ENCODE measurements around the gene ATP6V0E2.
A peak's percentile ranks its signal among the peaks of the same experiment; 100 is the strongest.

The ATP6V0E2 gene

DNA sequence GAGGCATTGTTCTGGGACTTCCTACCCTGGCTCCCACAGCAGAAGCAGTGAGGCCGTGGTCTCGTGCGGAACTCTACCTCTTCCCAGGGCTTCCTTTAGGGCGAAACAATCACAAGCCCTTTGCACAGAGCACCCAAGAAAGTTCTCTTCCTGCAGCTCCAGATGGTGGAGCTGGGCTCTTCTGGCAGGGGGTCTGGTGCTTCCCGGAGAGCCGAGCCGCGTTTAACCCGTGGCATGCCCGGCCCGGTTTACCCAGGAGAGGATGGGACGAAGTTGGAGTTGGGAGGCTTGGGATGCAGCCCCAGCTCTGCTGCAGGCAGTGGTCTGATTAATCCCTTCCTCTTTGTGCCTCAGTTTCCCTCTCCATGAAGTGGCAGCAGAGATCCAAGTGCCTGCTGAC is 9.0 kb upstream of the ATP6V0E2 start:
- DNase-seq: no peak

DNA sequence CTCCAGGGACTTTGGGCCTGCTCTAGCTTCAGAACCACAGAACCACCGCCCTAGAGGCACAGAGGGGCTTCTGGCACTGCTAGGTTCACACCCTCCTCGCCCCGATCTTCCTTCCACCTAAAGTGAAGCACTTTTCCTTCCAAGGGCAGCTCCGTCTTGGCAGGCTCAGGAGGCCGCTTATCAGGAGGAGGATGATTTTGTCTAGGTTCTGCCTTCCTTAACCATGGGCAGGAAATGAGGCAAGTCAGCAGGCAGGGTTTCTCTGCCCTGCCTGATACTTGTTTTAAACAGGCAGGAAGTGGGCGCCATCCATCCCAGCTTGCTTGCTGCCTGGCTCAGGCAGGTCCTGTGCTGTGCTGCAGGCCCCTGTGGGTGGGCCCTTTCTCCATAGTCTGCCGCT is 8.3 kb upstream of the ATP6V0E2 start:
- no peak for DNase-seq

DNA sequence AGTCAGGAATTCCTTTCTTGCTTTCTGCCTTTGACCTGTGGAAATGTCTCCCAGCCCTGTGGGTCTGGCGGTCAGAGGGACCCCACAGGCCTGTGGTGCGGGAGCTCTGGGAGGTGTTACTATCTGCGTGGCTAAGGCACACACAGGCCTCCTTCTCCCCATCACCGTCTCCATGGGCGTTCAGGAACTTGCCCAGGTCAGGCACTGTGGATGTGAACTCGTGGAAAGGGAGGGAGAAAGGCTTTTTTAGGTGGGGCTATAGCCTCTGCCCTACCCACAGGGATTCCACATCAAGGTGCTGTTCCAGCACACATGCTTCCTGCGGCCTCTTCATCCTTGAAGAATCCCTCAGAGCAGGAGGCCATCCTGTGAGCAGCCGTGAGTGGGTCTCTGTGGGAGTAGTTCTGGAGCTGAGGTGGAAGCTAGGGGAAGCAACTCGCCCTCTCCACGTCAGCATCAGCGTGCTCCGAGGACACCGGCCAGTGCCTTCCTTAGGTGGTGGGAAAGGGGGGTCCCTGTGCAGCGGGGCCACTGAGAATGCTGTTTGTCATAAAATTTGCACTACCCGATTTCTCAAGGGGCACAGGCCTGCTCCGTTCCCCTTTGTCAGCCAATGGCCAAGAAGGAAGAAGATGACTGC is 7.5 kb upstream of the ATP6V0E2 start:
- DNase-seq: no peak

DNA sequence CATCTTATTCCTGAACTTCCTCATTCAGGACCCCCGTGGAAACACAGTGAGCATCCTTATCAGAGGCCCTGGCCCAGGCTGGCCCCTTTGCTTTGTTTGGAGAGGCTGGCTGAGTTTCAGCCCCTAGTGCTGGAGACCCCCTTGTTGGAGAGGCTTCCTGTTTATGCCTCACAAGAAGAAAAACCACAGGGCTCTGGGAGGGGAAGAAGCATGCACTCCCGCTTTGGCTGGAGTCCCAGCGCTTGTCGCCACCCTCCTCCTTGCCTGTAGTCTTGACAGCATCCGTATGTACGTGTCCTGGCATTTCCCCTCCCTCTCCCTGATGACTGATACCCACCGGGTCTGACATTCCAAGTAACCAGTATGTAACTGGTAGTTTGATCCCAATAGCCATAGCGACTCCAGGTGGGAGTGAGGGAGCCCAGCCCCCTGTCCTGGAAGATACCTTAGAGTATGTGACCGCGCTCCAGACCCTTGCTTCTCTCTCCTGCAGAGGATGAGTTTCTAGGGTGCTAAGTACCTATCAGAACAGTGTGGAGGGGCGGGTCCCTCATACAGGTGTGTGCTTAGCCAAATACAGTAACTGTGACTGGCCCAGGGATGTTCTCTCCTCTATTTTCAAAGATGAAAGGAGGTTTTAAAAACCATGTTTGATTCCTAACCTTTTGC is 6.9 kb upstream of the ATP6V0E2 start:
- no peak for DNase-seq

DNA sequence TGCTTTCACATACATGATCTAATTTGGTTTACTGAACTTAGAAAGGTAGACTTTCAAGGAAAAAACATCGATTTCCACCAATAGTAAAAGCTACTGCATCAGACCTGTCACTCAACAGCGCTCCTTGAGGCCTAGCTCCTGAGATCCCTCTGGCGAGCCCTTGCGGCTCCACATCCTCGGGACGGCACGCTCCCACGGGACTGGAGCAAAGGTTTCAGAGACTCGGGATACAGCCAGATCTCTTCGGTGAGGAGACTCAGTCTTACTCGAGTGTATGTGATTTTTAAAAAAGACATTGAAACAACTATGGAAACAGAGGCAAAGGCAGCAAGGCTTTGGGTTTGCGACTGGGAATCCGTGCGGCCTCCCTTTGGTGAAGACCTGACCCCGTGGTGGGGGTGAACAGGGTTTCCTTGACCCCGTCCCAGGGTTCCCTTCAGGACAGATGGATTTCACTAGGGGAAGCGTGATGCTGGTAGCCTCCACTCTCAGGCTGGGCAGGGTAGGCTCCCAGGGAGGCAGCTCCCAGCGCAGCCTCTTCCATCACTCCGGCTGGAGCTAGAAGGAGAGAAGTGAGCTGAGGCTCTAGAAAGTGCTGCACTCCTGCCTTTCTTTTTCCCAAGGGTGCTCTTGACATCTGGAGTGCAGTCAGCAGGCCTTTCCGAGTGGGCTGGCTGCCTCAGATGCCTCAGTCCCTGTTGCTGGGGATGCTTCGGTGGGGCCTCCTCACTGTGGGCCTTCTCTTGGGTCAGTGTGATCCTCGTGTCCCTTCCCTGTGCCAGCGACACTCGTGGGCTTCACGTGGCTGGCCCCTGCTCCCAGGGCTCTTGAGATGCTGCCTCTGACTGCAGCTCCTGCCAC is 5.8 kb upstream of the ATP6V0E2 start:
- DNase-seq: no peak

DNA sequence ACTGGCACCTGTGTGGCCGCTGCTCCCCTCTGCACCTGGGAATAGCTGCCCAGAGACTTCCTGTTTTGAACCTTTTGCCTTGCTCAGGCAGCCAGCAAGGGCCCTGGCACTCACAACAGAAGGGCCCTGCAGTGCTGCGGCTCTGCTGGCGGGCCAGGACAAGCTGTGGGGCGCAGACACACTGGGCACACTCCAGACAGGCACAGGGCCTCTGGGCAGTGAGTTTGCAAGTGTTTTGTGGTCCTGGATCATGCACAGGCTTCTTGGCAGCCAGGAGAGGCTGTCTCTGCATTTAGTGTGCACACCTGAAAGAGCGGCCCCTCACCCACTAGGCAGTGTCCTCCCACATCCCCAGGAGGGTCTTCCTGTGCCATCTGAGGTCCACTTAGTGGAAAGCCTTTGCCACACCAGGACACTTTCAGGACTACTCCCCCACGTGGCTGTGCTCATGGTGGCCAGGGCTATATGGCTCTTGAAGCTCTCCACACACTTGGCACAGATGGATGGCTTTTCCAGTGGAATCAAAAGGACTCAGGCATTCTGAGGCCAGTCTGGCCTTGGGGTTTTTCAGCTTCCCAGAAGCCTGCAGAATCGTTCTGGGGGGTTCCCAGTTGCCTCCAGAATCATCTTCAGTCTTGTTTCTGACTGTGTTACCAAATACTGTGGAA is 5.0 kb upstream of the ATP6V0E2 start:
- DNase-seq: no peak

DNA sequence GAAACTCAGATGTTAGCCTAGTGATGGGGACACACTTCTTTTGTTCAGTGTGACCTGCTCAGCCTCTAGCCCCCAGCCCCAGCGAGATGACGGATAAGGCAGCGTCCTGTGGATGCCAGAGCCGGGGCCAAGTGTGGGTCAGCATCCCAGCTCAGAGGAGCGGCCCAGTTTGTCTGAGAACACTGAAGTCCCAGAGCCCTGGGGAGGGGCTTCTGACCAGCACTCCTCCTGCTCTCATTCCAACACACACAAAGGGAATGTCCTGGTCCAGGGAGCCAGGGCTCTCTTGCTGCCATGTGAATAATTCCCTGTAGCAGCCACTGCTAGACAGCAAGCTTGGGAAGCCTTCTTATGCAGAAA is 4.5 kb upstream of the ATP6V0E2 start:
- DNase-seq: no peak

DNA sequence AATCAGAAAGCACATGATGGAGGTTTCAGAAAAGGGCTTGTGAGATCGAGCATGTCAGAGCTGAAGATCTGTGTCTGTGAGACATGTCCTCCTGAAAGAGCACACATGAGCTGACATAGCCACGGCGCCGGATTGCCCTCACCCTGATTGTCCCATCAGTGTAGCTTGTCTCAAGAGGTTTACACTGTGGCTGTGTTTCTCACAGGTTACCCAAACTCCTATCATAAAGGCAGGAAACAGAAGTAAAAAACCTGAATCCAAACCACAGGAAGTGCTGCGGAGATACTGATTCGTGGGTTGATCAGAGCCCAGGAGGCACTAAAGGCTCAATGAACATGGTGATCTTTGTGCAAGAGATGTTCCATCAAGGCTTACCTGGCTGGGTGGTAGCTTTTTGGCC is 3.9 kb upstream of the ATP6V0E2 start:
- DNase-seq: no peak

DNA sequence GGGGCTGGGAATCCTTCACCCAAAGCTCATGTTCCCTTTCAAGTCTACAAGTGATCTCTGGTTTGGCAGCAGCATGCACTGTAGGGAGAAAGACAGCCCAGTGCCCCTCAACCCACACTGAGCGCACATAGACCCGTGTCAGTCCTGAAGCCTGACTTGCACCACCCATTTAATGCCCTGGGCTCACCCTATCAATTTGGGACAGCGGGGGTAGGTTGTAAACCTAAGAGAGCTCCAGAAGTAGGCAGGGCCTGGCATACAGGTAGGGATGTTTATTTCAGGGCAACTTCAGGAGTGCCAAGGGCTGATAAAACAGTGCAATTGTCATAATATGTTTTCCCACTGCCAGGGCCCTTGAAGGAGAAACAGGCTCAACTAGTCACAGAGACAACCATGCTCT is 3.5 kb upstream of the ATP6V0E2 start:
- DNase-seq: no peak

DNA sequence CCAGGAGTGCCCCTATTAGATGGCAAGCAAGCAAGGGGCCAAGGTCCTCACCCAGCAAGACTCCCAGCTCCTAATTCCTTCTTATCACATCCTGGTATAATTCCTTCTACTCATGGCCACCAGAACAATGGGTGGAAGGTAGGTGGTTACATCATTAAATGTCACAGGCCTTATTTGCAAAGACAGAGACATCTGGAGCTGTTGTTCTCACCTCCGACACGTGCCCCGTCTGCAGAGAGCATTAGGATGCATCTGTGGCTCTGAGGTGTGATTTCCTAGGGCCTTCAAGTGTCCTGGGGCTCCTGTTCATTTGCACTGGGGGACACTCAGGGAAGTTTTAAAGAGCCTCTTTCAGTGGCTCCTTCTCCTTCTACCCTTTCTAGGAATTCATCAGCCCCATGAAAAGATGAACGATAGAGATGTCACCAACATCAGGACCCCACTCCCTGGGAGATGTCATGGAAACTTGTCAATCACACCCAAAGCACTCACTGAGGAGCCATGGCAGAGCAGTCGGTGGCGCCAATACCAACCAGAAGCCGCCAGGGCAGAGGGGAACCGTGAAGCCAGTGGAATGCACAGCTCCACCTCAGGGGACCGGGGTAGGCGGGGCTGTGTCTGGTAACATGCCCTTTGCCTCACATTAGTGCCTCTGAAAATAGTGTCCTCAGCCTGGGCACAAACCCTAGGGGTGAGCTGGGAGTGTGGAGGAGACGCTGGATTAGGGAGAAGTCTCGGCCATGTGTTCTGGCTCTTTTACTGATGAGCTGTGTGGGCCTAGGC is 2.9 kb upstream of the ATP6V0E2 start:
- no peak for DNase-seq

DNA sequence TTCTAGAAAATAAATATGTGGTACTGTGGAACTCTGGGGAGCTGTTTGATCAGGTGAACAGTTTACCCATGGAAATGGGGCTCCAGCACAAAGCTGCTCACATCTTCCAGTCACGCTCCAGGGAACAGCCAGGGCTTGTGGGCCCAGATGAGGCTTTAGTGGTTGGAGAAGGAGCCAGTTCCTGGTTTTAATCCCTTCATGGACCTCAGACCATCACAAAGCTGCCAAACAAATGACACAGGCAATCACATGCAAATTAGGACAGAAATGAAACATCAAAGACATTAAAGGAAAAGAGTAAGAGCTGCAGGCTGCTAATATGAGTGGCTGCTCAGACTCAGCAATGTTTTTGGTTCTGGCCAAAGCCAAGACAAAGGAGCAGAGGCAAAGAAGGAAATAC is 2.2 kb upstream of the ATP6V0E2 start:
- DNase-seq: no peak

DNA sequence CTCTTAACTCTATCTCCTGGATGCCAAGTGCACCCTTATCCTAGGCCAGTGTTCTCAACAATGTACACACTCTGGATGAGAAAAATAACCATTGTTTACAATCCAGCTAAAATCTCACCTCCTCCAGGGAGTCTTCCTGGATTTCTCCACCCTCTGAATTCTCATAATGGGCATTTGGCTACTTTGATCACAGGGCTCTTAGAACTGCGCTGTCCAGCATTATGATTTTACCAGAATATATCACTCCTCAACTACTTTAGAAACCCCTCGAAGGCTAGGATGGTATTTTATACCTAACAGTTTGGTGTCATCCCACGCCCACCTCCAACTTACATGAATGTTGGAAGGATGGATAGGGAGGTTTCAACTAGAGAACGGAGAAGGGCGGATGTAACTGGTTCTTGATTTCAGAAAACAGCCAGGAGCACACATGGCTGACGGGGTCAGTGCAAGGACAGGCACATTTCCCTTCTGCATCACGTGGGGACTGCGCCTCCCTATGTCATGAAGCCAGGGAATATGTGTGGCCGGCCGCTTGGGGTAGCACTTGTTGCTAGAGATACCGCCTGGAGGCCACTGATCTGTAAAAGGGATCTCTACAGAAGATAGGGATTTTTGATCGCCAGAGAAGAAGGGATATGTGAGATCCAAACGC is 1.2 kb upstream of the ATP6V0E2 start:
- DNase-seq: peak; percentile 84

DNA sequence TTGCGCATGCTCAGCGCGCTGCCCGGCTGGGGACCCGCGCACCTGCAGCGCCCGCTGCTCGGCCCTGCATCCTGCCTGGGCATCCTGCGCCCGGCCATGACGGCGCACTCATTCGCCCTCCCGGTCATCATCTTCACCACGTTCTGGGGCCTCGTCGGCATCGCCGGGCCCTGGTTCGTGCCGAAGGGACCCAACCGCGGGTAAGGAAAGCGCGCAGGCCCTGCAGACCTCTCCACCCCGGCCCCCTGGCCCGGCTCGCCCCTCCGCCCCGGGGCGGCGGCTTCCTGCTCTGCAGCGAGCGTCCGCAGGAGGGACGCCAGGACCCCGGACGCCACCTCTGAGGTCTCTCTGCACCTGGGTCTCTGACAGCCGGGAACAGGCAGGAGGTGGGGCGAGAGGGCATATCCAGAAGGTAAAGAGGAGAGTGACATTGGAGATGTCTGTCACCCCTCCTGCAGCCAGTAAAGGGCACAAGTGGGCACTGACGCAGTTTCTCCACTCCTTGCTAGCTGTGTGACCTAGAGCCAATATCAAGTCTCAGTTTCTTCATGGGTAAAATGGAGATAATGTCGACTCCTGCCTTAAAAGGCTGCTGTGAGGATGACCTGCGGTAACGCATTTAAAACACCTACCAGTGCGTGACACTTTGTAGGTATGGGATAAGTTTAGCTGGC is 338 bp downstream of the ATP6V0E2 start:
- no peak for DNase-seq

DNA sequence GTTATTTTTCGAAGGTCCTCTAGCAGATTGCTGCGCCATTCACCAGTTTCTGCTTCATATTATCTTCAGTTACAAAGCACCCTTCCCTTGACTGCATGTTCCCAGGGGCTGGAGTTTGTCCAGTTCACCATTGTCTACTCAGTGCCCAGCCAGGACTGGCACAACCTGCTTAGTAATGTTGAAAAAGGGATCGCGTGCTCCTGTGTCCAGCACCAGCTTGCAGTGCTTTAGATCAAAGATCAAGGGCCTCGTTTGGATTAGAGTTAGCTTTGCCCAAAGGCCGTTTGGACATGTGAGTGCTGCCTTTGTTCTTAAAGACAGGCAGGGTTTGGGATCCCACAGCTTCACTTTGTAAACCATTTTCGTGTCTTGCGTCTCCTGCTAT is 867 bp downstream of the ATP6V0E2 start:
- no peak for DNase-seq

DNA sequence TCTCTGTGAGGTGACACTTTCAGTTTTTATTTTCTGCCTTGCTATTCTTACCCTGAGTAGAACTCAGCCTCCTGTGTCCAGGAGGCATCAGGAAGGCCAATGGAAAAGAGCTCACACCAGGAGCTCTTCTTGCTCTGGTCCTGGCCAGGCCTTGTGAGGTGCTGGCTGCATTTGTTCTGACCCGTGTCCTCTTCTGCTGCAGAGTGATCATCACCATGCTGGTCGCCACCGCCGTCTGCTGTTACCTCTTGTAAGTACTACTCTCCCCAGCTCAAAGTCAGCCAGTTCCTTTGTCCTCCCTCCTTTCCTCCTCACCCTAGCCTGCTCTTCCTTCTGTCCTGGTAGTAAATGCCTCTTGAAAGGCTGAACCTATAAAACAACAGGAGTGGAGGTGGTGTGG is 1.6 kb downstream of the ATP6V0E2 start:
- no peak for DNase-seq

DNA sequence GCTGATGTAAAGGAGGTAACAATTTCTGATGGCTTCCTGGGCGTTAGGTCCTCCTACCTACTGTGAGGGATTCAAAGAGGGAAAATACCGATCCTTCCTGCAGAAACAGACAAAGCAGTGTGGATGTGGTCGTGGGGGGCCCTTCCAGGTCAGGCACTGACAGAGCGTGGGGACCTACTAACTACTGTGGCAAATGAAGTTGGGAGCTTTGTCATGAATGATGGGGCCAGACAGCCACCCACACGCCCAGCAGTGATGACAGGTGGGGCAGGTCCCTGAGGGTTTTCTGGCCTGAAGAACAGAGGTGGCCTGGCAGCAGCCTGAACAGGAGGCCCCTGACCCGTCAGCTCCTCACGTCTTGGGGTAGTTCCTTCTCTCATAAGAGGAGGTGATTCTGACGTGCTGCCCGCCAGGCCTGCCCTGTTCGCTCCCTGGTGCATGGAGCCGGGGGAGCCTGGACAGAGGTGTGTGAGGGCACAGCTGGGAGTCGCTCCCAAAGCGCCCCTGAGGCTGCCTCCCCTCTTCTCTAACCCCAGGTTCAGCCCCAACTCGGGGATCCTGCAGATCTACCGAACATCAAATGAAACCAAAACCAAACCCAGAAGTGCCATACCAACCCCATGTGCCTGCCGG is 4.2 kb downstream of the ATP6V0E2 start:
- DNase-seq: no peak

DNA sequence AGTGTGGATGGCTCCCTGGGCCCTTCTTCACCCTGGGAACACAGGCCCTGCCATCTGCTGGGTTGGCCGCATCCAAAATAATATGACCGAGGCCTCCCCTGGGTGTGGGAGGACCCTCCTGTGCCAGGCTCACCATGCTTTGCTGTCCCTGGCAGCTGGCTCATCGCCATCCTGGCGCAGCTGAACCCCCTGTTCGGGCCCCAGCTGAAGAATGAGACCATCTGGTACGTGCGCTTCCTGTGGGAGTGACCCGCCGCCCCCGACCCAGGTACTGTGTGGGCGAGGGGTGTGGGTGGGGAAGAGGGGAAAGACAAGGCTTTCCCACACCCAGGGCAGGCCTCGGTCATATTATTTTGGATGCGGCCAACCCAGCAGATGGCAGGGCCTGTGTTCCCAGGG is 4.8 kb downstream of the ATP6V0E2 start:
- DNase-seq: no peak

DNA sequence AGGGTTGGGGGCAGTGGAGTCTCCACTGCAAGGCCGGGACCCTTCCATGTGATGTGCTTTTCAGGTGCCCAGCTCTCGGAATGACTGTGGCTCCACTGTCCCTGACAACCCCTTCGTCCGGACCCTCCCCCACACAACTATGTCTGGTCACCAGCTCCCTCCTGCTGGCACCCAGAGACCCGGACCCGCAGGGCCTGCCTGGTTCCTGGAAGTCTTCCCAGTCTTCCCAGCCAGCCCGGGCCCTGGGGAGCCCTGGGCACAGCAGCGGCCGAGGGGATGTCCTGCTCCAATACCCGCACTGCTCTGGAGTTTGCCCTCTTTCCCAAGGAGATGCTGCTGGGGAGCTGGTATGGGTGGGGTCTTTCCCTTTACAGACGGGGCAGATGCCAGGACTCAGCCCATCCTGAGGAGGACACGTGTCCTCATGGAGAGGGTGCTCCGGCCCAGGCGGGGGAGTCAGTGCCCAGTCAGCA is 5.5 kb downstream of the ATP6V0E2 start:
- no peak for DNase-seq

DNA sequence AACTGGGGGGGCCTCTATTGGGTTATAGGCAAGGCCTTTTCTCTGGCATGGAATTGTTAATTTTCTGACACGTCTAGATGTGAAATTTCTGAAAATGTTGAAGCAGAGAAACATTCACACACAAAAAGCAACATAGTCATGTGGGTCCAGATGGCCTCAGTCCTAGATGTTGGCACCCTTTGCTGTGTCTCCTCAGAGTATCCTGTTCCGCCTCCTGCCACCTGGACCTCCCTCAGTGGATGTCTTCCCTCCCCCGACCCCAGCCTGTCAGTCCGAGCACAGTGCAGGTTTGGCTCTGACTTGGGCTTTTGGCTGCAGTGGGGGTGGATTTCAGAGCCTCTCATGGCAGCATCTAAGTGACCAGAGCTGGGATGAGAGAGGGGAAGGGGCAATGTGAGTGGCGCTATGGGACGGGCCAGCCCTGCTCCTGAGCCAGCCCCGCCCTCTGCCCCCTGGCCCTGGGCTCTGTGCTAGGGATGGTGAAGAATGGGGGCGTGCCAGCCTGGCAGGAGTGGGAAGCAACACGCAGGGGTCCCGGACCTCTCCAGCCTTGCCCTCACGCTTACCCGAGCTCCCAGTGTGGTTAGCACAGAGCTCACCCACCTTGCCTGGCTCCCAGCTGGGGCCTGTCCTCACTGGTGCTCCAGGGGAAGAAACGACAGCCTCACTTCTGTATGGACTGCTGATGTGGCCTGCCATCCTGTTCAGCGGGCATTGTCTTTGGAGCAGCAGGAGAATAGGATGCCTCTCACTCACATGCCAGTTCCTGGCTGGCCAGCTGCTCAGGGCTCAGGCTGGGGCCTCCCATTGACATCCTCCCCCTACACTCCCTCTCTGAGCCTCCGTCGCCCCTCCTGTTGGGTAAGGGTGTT is 6.2 kb downstream of the ATP6V0E2 start:
- DNase-seq: no peak
